SK-N-SH treated with all-trans-retinoic acid at 6 μM for 48 hours (cell line): ENCODE data around the gene PLEKHH3.

Experiments
- ARNTL ChIP-seq: fragments of 450-650 bp; formaldehyde crosslinking; IDR thresholded peaks from 2 replicates; pipeline ENCODE4 v1.5.0; 2020; ENCODE audit warnings: low read depth, mild to moderate bottlenecking, moderate library complexity, borderline replicate concordance
- CSDC2 ChIP-seq: fragments of 250-450 bp; sonication (Bioruptor Pico); IDR thresholded peaks from 2 replicates; pipeline ENCODE4 v1.5.0; 2020; ENCODE audit warnings: mild to moderate bottlenecking, moderate library complexity
- PATZ1 ChIP-seq: fragments of 250-450 bp; sonication (Bioruptor Pico); IDR thresholded peaks from 2 replicates; pipeline ENCODE4 v1.8.0; 2020; ENCODE audit warnings: mild to moderate bottlenecking, moderate library complexity, borderline replicate concordance
- PPARA ChIP-seq: fragments of 250-450 bp; sonication (Bioruptor Pico); IDR thresholded peaks from 2 replicates; pipeline ENCODE4 v1.5.0; 2020; ENCODE audit warnings: mild to moderate bottlenecking, borderline replicate concordance
- SNAI2 ChIP-seq: fragments of 250-450 bp; sonication (Bioruptor Pico); IDR thresholded peaks from 2 replicates; pipeline ENCODE4 v1.5.0; 2020; ENCODE audit warnings: mild to moderate bottlenecking, moderate library complexity
- TCF4 ChIP-seq: fragments of 250-450 bp; sonication (Bioruptor Pico); IDR thresholded peaks from 2 replicates; pipeline ENCODE4 v1.8.0; 2021; ENCODE audit warnings: mild to moderate bottlenecking, moderate library complexity, borderline replicate concordance
- ZC3H10 ChIP-seq: fragments of 250-450 bp; sonication (Bioruptor Pico); IDR thresholded peaks from 2 replicates; pipeline ENCODE4 v1.5.1; 2021; ENCODE audit warnings: mild to moderate bottlenecking, moderate library complexity
- ZNF565 ChIP-seq: fragments of 450-650 bp; formaldehyde crosslinking; conservative IDR thresholded peaks from 2 replicates; pipeline ENCODE4 v1.5.0; 2020; ENCODE audit warnings: low read depth, mild to moderate bottlenecking, moderate library complexity
- ZNF8 ChIP-seq: fragments of 450-650 bp; formaldehyde crosslinking; IDR thresholded peaks from 2 replicates; pipeline ENCODE4 v1.5.0; 2020; ENCODE audit warnings: mild to moderate bottlenecking, moderate library complexity
- TF ChIP-seq, protein P1 (sequence below): fragments of 250-450 bp; sonication (Bioruptor Pico); IDR thresholded peaks from 2 replicates; pipeline ENCODE4 v1.8.0; 2021; ENCODE audit warnings: low read depth, mild to moderate bottlenecking, moderate library complexity, borderline replicate concordance
- TF ChIP-seq, protein P2 (sequence below): fragments of 250-450 bp; sonication (Bioruptor Pico); IDR thresholded peaks from 2 replicates; pipeline ENCODE4 v1.5.1; 2021; ENCODE audit warnings: mild to moderate bottlenecking, moderate library complexity

DNA sequence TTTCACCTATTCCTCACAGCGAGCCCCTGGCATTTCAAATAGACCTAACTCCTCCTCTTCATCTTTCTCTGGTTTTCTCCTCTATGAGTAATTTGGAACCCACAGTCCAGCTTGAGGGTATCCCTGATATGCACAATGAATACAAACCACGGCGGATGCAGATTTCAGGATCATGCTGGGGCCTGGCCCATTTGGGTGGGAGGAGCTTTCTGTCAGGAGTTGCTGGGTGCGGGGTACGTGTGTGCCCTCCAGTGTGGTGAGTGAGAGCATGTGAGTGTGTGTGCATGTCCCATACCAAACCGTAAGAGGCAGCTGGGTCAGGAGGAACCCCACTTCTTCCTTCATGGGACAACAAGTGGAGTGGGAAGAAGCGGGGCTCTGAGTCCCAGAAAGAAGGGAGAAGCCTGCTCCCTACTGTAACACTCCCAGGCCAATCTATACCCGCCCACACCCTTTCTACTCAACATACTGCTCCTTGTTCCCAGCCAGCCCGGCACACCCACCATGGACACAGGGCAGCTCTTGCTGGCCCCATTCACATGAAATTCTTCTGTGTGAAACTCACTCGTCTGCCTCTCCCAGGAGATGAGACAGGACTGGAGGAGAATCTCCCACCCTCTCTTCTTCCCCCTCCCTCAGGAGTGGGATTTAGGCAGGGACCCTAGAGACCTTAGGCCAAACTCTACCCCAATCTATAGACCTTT lies 23.9 kb upstream of the PLEKHH3 start:
- TF ChIP-seq TCF4 (CRISPR knock-in tag): no peak
- TF ChIP-seq, protein P1, sequence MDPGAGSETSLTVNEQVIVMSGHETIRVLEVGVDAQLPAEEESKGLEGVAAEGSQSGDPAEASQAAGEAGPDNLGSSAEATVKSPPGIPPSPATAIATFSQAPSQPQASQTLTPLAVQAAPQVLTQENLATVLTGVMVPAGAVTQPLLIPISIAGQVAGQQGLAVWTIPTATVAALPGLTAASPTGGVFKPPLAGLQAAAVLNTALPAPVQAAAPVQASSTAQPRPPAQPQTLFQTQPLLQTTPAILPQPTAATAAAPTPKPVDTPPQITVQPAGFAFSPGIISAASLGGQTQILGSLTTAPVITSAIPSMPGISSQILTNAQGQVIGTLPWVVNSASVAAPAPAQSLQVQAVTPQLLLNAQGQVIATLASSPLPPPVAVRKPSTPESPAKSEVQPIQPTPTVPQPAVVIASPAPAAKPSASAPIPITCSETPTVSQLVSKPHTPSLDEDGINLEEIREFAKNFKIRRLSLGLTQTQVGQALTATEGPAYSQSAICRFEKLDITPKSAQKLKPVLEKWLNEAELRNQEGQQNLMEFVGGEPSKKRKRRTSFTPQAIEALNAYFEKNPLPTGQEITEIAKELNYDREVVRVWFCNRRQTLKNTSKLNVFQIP (CRISPR knock-in tag): no peak
- TF ChIP-seq, protein P2, sequence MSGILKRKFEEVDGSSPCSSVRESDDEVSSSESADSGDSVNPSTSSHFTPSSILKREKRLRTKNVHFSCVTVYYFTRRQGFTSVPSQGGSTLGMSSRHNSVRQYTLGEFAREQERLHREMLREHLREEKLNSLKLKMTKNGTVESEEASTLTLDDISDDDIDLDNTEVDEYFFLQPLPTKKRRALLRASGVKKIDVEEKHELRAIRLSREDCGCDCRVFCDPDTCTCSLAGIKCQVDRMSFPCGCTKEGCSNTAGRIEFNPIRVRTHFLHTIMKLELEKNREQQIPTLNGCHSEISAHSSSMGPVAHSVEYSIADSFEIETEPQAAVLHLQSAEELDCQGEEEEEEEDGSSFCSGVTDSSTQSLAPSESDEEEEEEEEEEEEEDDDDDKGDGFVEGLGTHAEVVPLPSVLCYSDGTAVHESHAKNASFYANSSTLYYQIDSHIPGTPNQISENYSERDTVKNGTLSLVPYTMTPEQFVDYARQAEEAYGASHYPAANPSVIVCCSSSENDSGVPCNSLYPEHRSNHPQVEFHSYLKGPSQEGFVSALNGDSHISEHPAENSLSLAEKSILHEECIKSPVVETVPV (CRISPR knock-in tag): no peak
- no peak for TF ChIP-seq PPARA
- no peak for TF ChIP-seq ZNF8 (CRISPR knock-in tag)
- no peak for TF ChIP-seq ZC3H10 (CRISPR knock-in tag)
- TF ChIP-seq SNAI2: no peak
- TF ChIP-seq PATZ1 (CRISPR knock-in tag): no peak
- no peak for TF ChIP-seq ARNTL (CRISPR knock-in tag)
- no peak for TF ChIP-seq ZNF565 (CRISPR knock-in tag)
- no peak for TF ChIP-seq CSDC2 (CRISPR knock-in tag)
